Epithelial cell of esophagus (primary cell): ENCODE measurements around the gene PLCG2.
"Not testable (repeated sequence)": the region's sequence is repeated elsewhere in the genome, so short reads cannot be mapped to it uniquely, and the experiment has no call there.

ENCODE experiments used
- DNase-seq: peaks from one replicate; pipeline ENCODE4 v3.0.0; 2010; ENCODE audit warnings: low read depth
- H3K4me3 ChIP-seq: 2 replicates; pipeline ENCODE4 v1.5.1; 2011; ENCODE audit warnings: mild to moderate bottlenecking, low read length, control low read depth
- CTCF ChIP-seq: IDR thresholded peaks from 2 replicates; pipeline ENCODE4 v1.5.1; 2011; ENCODE audit warnings: low read depth, mild to moderate bottlenecking, low read length, control low read depth, inconsistent platforms; ENCODE audit not compliant: insufficient read depth; ENCODE audit errors: missing control alignments

The PLCG2 gene

GRCh38 chr16:81956213-81956948, 177.3 kb downstream of the PLCG2 start:
- DNase-seq = peak; percentile 78
- no peak overlapping the region for H3K4me3 ChIP-seq
- no peak for TF ChIP-seq CTCF

- no peak for DNase-seq
- no peak overlapping the region for H3K4me3 ChIP-seq
- no peak for TF ChIP-seq CTCF
Measured at GRCh38 chr16:81964808-81965207, 185.7 kb downstream of the PLCG2 start.

GRCh38 chr16:81967358-81967757, 188.3 kb downstream of the PLCG2 start:
- TF ChIP-seq CTCF = no peak
- H3K4me3 ChIP-seq = no peak overlapping the region
- DNase-seq = no peak

GRCh38 chr16:81971853-81972252, 192.8 kb downstream of the PLCG2 start:
- no peak for TF ChIP-seq CTCF
- no peak overlapping the region for H3K4me3 ChIP-seq
- DNase-seq = no peak

GRCh38 chr16:81973737-81974136, 194.6 kb downstream of the PLCG2 start:
- no peak for TF ChIP-seq CTCF
- no peak for DNase-seq
- no peak overlapping the region for H3K4me3 ChIP-seq

GRCh38 chr16:81975637-81976036, 196.5 kb downstream of the PLCG2 start:
- DNase-seq = no peak
- TF ChIP-seq CTCF = no peak
- no peak overlapping the region for H3K4me3 ChIP-seq

GRCh38 chr16:81977335-81977942, 198.3 kb downstream of the PLCG2 start:
- H3K4me3 ChIP-seq, DNase-seq: not testable (repeated sequence)
